GM19455 (cell line): ENCODE data around the gene AOPEP.
"Not testable (repeated sequence)": the region's sequence is repeated elsewhere in the genome, so short reads cannot be mapped to it uniquely, and the experiment has no call there.

Experiments
- ATAC-seq: cut with Tn5 transposase; IDR thresholded peaks from one replicate; pipeline ENCODE4 v1.9.1; 2021; ENCODE audit not compliant: unreplicated experiment

Gene AOPEP

DNA sequence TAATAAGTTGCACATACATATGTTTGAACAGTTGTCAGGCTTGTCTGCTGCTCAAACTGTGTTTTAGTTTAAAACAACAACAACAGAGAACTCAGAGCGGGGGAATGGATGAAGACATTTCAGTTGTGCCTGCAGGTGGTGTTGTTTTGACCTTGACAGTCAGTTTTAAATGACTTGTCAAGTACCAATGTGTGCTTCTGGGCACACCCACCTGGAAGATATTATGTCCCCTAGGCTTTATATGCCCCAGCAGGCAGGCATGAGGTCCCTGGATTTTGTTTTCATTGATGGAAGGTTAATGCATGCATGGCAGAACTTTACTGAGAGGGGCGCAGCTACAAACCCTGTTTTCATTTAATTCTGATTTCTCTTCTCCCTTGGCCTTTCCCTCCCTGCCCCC lies 84.6 kb downstream of the AOPEP start:
- no peak for ATAC-seq

DNA sequence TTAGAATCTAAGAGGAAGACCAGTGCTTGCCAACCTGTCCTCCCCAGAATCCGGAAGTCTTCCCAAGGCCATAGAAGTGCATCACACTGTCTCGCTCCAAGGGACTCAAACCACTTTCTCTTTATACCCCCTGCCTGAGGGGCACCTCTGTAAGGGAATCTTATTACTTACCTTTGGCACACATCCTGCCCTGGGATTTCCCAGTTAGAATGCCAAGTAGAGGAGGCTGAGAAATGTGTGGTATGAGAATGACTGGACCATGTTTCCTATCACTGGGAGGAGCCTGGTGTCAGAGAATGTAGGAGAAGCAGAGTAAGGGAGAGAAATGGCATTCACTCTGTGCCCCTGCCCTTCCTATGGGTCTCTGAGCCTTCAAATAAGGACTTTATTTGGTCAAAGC lies 85.8 kb downstream of the AOPEP start:
- no peak for ATAC-seq

DNA sequence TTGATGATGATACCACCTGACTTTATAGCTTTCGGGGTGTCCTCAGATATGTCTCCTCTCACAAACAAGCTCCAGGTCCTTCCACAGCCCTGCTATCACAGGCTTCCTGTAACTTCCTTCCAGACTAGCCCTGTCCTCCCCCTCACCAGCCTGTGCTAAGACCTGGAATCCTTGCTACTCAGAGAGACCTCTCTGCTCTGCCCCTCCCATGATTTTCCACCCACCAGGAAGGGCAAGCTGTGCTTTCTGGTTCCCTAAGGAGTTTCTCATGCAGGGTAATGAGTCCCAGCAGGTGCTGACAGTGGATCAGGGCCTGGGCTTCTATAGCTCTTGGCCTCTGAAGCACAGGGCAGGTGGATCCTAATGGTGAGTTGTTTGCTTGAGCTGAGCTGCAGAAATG lies 86.9 kb downstream of the AOPEP start:
- ATAC-seq: no peak

DNA sequence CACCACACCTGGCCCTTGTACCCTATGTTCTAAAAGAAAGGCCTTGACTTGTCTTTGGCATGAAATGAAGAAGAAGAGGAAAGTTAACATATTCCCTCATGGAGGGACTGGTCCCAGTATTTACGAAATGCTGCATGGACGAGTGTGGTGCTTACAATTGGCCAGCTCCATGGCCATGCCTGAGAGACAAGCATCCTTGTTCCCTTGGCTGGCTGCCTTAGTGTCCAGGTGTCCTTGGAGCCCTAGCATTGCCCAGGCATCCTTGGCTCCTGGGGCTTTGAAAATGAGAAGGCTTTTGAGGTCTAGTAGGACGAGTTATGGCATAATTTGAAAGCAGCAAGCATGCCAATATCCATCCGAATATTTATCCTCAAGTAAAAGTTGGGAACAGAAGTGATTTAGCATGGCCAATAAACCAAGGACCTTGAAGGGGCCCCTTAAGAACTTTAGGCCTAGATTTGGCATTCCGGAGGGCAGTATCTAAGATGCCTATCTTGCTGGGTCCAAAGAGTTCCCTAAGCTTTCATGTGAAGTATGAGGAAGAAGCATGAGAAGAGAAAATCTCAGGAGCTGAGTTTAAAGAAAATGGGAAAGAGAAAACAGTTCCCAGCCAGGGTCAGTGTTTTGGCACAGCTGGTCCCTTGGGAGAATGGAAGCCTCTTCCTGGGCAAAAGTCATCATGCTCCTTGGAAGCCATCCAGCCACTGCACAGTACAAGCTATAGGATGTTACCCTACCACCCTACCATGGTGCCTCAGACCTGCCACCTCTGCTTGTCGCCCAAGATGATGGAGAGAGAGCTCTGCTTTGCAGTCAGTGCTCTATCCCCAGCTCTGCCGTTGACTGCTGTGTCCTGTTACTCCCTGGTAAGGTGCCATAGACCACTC lies 91.0 kb downstream of the AOPEP start:
- no peak for ATAC-seq

DNA sequence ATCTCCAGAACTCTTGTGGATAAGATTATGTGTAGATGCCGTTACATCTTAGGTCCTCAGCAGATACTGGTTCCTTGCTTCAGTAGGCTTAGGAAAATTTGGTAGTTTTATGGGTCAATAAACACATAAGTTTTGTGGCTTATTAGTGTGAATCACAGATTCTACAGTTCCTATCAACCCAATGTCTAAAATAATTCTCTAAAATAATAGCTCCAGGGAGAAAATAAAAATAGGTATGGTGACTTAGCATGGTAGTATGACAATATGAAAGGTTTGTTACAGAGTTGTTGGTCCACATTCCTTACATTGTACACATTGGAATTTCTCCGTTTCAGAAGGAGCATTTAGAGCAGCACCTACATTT lies 91.7 kb downstream of the AOPEP start:
- ATAC-seq: no peak

DNA sequence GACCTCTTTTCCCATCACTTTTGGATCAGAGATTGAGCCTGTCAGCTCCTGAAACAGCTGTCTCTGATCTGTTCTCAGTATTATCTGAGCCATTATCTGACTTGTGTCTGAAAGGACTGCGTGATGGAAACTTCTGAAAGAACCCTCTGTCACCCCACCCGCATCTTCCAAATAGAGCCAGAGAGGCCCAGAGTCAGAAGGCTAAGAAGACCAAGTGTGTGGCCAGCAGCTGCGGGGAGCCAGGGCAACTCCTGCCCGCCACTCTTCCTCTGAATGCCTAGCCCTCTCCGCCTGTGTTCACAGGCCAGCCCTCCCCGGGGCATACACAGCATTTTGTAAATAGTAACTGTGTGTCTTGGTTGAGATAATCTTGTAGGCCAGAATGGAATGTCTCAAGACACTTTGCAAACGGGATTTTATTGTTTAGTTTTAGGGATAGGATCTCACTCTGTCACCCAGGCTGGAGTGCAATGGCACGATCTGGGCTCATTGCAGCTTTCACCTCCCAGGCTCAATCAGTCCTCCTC lies 92.7 kb downstream of the AOPEP start:
- no peak for ATAC-seq

DNA sequence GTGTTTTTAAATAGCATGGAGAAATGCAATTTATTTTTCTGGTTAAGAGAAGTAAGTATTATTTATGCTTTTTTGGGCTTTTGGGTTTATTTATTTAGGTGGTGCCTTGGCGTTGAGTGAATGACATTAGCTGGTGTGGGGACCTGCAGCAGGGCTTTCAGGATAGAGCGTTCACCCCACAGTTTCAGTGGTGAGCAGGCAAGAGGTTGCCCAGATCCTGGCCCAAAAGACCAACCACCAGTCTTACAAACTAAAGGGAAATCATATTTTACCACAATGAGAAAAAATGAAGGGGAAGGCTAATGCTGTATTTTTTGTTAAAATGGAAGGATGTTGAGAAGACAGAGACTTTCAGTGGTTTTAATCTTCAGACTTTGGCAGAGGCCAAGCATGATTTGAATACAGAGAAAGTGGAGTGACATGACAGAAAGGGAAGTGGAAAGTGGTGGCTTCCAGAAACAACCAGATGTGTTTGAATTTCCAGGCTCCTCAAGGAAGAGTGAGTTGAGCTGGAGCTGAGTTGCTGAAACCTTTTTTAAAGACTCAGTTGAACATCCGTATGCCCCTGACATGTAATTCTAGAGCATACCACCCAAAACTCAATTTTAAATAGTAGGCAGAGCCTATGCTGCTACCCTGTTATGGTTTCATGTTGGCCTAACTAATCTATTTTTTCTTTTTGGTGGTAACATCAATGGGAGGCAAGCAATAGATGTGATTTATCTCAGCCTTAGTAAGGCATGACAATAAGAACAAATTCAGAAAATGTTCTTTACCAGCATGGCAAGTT lies 94.8 kb downstream of the AOPEP start:
- no peak for ATAC-seq

DNA sequence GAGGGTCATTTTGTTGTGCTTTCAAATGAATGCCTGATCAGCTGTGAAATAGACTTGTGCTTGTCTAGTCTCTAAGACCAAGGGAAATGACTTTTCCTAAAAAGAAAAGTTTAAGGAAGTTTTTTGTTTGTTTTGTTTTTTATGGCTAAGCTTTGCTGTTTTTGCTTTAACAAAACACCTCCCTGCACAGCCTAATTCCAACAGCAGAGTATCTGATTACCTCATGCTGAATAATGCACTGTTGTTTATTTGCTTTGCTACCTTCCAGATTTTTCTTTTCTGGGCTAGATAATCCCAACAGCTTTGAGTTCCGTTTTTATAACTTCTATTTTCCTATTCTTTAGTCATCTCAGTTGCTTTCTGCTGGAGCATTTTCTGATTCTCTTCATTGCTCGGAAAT lies 95.8 kb downstream of the AOPEP start:
- ATAC-seq: no peak

DNA sequence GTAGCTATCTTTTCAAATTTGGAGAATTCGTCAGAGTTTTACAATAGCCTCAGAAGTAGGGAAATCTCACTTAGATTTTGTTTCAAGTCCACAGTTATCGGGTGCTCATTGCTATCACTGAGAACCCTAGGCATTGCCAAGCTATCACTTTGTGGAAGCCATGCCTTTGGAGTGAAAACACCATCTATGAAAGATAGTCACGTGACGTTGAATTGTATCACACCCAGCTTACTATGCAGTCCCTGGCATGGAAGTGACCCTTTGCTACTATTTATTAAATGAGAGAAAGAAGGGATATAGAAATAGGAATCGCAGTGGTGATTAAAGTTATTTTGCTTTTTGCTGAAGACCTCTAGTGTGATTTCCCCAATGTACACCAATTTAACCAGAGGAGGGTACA lies 97.2 kb downstream of the AOPEP start:
- ATAC-seq: no peak

DNA sequence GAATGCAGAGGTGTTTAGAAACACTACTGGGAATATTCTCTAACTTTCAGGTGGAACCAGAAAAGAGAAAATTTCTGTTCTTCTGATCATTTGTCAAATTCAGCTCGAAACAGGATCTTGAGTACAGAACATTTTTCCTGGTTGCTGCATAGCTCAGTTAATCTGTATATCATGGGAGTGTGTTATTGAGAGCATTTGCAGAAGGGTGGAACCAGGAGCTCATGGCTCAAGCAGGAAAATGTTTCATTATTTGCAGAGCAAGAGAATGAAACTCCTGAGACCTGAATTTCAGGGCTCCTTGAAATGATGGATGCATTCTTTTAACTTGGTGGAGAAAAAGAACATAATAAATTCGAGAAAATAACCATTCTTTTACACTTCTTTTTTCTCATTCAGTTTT lies 97.9 kb downstream of the AOPEP start:
- no peak for ATAC-seq

DNA sequence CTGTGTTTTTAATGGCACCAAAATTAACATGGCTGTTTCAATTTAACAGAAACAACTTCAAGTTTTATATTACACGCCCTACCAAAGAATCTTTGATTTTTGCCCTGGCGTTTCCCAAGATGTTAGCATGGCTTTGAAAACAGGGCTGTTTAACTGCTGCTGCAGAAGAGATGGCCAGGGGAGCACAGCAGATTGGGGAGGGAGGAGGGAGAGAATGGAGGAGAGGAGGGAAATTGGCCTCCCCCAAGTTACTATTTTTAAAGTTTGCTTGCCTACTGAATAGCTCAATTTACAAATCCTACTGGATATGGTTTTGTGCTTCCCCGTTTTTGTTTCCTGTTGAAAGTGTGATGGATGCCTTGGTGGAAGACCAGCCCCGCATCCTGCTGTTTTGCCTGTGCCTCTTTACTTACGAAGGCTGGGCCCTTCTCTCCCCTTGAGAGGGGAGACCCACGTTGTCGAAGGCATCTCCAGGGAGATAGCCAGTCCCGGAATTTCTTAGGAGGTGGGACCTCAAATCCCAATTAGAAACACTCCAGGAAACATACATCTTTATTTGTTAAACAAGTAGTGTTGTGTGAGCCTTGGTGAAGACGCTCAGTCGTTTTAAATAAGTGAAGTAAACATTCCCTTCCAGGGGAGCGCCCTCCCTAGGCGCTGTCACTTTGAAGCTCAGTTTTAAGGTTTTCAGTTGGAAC lies 98.6 kb downstream of the AOPEP start:
- no peak for ATAC-seq

DNA sequence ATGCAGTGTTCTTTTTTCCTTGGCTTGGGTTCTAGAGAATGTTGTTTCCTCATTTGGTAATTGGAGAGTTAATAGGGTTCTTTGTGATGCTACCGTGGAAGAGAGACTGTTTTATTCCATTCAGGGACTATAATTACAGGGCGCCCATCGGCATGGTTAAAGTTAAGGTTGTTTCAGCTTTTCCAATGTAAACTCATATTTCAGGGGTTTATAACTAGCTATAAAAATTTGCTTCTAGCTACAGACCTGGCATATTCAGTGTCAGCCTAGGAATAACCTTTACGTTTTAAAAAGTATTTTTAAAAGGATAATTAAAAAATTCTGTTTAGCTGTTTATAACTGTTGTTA lies 99.1 kb downstream of the AOPEP start:
- ATAC-seq: no peak

DNA sequence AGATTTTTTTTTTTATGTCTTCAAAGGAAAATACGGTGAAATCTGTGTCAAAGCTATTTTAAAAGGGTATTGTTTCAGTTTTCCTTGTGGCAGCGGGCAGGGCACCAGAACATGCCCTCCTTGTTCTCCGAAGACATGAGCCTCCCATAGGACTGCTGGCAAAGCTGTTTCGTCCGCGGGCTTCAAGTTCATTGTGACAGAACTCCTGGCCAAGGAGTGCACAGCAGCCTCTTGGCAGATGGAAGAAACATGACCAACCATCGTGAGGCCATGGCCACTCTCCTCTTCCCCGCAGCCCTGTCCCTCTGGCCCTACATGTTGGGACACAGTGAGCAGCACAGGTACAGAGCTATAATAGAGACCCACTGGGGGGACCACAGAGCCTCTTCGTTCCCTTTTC lies 99.5 kb downstream of the AOPEP start:
- no peak for ATAC-seq

DNA sequence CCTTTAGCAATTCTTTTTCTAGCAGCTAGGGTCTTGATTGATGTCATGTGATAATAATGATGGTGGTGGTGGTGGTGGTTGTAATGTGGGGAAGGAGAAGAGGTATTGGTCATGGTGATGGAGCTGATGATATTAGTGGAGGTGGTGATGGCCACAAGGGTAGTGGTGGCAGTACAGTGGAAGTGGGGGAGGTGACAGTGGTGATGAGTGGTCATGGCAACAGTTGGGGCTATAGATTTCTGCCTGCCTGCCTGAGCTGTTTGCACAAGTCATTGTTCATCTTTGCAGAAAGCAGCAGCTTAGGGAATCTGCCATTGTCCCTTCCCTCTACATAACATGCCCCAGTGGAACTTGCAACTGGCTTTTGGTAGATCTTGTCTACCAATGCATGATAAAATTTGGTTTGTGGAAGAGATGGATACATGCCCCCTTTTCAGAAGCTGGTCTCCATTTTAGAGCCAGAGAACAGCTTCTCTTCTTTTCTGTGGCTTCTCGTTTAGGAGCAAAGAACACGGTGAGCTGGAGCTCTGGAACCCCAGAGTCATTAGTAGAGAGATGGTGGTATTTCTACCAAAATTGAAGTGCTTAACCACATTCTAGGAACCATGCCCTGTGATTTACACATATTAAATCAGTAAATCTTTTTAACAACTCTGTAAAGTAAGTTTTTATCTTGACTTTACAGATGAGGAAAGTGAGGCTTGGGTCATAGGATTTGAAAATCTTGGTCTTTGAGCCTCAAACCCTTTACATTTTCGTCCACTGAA lies 100.3 kb downstream of the AOPEP start:
- no peak for ATAC-seq

DNA sequence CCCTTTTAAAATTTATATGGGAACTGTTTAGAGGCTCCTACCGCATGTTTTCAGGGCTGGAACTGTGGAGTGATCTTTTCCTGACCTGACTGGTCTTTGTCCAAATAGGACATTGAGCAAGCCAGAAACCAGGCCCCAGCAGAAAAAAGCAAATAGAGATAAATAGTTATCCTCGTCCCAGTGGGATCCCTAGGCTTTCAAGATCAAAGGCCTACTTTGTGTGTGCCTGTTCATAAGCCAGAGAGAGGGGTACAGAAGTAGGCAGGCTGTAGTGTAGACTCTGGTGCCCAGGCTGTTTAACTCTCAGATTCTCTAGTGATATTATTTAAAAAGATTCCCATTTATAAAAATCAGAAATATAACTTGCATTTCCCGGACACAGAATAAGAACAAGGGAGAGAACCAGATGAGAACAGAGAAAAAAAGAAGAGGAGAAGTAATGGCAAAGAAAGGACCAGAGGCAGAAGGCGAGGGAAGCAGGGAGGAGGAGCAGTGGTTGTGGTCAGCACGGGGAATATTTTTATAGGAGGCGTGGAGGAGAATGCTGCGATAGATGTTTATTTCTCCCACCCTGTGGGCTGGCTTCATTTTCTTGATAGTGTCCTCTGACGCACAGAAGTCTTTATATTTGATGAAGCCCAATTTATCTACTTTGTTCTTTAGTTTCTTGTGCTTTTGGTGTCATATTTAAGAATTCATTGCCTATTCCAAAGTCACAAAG lies 101.2 kb downstream of the AOPEP start:
- no peak for ATAC-seq

DNA sequence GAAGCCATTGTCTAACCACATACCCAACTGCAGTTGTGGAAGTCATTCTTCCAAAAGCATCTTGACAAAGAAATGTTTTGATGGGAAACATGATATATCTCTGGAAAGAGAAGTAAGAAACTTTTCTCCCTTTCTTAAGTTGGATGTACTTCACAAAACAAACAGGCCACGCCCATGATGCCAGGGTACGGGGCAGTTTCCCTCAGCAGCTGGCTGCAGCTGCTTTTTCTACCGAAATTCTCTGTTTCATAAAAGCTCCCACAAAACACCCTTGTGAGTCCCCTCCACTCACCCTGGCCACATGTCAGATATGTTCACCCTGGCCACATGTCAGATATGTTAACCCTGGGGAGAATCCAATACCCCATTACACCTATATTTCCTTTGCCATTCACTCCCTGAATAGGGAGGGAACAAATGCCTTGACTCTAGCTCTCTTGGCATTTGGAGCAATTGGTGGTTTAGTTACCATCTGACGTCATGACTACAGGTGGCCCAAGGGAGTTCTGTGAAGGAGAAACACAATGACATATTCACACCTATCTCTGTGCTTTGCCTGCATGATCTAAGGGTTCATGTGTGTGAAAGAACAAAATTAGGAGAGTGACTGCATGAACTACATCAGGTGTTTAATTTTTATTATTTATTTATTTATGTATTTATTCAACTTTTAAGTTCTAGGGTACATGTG lies 103.0 kb downstream of the AOPEP start:
- ATAC-seq: no peak

DNA sequence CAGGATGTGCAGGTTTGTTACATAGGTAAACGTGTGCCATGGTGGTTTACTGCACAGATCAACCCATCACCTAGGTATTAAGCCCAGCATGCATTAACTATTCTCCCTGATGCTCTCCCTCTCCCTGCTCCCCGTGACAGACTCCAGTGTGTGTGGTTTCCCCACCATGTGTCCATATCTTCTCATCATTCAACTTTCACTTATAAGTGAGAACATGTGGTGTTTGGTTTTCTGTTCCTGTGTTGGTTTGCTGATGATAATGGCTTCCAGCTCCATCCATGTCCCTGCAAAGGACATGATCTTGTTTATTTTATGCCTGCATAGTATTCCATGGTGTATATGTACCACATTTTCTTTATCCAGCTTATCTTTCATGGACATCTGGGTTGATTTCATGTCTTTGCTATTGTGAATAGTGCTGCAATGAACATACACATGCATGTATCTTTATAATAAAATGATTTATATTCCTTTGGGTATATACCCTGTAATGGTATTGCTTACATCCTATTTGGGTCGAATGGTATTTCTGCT lies 103.6 kb downstream of the AOPEP start:
- not testable (repeated sequence) for ATAC-seq

DNA sequence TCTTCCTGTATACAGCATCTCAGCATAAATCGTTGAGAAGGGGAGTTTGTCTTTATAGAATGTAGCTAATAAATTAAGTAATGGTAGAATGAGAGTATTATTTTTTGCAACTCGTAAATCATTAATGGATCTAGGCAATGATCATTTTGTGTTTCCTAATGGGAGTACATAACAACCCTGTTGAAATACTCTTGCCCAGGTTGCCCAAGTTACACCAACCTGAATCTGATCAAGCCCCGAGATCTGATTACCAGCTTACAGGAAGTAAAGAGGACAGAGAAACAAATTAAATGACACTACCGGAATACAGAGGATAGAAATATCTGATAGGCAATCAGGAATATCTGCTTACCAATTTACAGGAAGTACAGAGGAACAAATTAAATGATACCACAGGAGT lies 107.3 kb downstream of the AOPEP start:
- ATAC-seq: no peak

DNA sequence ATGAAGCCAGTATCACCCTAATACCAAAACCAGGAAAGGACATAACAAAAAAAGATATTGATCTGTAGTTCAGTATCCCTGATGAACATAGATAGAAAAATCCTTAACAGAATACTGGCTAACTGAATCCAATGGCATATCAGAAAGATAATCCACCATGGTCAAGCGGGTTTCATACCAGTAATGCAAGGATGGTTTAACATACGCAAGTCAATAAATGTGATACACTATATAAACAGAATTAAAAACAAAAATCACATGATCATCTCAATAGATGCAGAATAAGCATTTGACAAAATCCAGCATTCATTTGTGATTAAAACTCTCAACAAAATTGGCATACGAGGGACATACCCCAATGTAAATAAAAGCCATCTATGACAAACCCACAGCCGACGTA lies 110.9 kb downstream of the AOPEP start:
- ATAC-seq: no peak
